Activated T-cell treated with anti-CD3 and anti-CD28 coated beads, Interleukin-2, amount 50 U/mL, for 48 hours (primary cell): ENCODE measurements around the gene CDH20.

Experiments used
- DNase-seq, 2 experiments: peaks; one replicate each; pipeline ENCODE4 v3.0.0-alpha.2; 2020

CDH20 gene

GRCh38 chr18:61541673-61542072 lies 208.4 kb downstream of the CDH20 start:
- no peak for DNase-seq

DNA sequence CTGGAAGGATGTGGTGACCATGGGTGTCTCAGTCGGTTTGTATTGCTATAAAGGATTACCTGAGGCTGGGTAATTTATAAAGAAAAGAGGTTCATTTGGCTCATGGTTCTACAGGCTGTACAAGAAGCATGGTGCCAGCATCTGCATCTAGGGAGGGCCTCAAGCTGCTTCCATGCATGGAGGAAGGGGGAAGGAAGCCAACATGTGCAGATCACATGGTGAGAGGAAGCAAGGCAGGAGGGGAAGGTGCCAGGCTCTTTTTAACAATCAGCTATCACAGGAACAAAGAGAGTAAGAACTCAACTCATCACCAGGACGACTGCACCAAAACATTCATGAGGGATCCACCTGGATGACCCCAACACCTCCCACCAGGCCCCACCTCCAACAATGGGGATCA lies 209.4 kb downstream of the CDH20 start:
- no peak for DNase-seq

DNA sequence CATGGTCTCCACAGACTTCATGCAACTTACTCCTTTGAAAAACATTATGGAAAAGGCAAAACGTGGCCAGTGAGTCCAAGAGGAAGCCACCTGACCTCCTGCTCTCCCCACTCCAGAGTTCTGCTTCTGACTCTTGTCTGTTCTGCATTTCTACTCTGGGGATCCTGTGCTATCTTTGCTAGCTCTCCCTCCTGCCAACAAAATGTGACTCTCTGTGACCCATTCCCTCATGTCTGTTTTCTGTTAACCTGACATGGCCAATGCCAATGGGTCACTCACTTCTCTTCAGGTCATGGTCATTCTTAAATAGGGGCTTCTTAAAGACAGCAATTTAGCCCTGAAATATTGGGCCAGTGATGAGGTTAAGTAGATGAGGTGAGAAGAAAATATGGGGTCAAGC lies 210.3 kb downstream of the CDH20 start:
- DNase-seq, result no peak

GRCh38 chr18:61544178-61544577 lies 210.9 kb downstream of the CDH20 start:
- no peak for DNase-seq

DNA sequence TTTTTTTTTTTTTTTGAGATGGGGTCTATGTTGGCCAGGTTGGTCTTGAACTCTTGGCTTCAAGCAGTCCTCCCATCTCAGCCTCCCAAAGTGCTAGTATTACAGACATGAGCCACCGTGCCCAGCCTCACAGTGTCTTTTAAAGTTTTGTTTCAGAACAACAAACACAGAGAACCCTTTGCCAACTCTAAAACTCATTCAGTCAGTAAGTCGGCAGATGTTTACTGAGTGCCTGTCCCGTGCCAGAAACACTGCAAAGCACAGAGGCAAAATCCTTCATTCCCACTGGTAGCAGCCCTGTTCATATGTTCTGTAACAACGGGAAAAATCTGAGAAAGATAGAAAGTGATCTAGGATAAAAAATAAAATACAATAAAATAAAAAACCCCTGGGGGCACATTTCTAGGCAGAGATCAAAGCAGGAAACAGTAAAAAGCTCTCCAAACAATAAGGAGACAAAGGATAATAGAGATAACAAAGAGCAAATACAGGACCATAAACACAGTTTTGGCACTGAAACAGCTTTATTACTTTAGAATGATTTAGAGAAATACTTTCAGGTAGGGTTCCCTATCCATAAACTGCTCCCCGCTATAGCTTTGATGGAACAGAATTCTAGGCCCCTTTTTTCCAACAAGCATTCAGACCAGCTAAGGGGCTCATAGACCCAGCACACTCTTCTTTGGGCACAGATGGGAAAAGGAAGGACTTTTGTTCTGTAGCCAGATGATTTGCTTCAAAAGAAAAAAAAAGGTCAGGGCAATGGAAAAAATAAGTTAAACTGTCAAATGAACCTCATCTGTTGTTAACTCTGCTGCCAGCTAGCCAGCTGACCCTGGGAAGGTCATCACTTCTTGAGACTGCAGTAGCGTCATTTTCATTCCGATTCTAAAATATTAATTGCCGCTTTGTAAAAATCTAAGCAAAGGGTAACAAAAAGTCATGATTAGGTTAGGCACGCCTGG lies 212.3 kb downstream of the CDH20 start:
- DNase-seq, result no peak

GRCh38 chr18:61546590-61546989 lies 213.4 kb downstream of the CDH20 start:
- no peak for DNase-seq

DNA sequence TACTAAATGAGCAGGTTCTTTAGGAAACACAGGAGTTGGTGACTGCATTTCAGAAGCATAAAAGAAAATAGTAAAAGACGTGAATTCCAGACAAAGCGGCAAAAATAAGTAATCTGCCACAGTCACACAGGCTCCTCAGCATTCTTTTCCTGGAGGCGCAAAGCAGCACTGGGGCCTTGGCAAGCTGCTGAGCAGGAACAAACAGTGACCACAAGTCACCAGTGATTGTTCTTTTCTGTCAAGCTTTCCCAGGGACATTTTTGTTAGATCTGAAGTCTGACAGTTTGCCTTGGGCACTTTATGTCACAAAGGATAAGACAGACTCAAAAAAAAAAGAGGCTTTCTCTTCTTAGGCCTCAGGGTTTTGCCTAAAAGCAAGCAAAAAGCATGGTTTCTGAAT lies 216.2 kb downstream of the CDH20 start:
- DNase-seq, result no peak

DNA sequence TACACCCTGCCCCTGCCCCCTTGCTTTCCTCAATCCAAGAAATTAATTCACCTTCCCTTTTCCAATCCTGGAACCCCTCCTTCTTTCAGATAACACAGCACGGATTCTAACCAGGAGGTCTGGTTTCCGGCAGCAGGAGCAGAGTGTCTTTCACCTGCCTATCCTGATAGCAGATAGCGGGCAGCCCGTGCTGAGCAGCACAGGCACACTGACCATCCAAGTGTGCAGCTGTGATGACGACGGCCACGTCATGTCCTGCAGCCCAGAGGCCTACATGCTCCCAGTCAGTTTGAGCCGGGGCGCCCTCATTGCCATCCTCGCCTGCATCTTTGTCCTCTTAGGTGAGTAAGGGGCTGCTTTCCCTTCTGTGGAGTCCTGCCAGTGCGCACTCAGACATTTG lies 216.7 kb downstream of the CDH20 start:
- no peak for DNase-seq

- no peak for DNase-seq
These were observed 218.4 kb downstream of the CDH20 start for GRCh38 chr18:61551586-61551985.

- DNase-seq, result no peak
These were observed 219.9 kb downstream of the CDH20 start for GRCh38 chr18:61553045-61553659.

DNA sequence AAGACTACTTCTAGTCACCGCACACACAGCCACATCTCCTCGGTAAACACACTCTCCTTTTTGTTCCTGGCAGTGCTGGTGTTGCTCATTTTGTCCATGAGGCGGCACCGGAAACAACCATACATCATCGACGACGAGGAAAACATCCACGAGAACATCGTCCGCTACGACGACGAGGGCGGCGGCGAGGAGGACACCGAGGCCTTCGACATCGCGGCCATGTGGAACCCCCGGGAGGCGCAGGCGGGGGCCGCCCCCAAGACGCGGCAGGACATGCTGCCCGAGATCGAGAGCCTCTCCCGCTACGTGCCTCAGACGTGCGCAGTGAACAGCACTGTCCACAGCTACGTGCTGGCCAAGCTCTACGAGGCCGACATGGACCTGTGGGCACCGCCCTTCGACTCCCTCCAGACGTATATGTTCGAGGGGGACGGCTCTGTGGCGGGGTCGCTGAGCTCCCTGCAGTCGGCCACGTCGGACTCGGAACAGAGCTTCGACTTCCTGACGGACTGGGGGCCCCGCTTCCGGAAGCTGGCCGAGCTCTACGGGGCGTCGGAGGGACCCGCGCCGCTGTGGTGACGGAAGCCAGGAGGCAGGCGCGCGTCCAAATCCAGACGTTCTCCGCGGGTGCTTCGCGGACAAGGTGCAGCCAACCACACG lies 221.0 kb downstream of the CDH20 start:
- DNase-seq, result peak in 1 of 2 experiments; percentile 26

GRCh38 chr18:61554946-61555361 lies 221.7 kb downstream of the CDH20 start:
- DNase-seq, result no peak

- DNase-seq, result no peak
These were observed 223.1 kb downstream of the CDH20 start for GRCh38 chr18:61556316-61556715.

DNA sequence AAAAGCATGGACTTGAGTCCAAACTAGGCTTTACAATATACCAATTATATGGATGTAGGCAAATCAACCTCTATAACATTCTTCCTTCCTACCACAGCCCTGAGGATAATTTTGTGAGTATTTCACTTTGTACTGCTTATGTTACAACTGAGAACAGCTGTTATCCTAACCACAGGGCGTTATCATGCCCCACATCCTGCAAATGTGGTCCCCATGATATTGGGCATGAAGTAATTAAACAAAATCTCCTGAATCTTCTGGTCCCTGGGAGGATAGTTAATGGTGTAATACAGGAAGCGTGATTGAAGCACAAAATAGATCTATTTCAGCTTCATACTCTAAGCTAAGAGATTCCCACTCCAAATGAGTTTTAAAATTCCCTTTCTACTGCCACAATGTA lies 223.6 kb downstream of the CDH20 start:
- DNase-seq, result no peak

- DNase-seq, result no peak
These were observed 236.1 kb downstream of the CDH20 start for GRCh38 chr18:61569176-61569892.

DNA sequence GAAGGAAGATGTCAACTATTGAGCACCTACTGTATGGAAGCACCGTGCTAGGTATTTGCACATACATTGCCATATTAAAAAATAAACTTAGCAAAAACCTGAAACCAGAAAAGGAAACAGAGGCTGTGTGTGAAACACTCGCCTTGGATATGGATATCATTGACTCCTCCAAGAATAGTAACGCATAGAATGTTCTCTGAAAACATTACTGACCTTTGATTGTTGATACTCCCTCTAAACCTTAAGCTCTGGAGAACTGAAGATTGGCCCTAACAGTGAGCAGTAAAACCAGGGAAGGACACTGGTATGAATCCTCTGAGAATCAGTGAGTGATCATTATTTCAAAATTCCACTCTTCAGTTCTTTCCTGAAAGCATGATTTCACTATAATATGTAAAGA lies 236.8 kb downstream of the CDH20 start:
- no peak for DNase-seq

GRCh38 chr18:61572084-61572655 lies 238.9 kb downstream of the CDH20 start:
- no peak for DNase-seq

DNA sequence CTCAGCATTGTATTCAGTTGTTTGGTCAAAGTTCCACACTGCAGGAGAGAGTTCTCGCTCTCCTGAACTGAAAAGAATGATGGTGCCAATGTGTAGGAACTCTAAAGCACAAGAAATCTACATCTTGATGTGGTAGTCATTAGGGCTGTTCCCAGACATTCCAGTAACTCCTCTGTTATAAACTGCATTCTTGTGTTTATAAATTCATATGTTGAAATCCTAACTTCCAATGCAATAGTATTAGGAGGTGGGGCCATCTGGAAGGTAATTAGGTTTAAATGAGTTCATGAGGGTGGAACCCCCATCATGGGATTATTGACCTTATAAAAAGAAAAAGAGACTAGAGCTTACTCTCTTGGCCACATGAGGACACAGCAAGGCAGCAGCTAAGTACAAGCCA lies 239.6 kb downstream of the CDH20 start:
- DNase-seq, result no peak

DNA sequence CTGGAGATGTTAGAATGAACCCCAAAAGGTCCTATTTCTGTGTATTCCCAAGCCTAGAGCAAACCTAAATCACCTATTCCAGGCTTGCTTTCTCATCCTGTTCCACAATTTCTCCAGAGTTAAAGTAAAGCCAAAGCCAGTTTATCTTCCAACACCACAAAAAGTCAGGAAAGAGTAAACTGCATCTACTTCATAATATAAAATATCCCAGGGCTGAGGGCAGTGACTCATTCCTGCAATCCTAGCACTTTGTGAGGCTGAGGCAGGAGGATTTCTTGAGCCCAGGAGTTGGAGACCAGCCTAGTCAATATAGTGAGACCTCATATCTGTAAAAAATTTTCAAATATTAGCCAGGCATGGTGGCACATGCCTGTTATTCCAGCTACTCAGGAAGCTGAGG lies 241.4 kb downstream of the CDH20 start:
- DNase-seq, result no peak

DNA sequence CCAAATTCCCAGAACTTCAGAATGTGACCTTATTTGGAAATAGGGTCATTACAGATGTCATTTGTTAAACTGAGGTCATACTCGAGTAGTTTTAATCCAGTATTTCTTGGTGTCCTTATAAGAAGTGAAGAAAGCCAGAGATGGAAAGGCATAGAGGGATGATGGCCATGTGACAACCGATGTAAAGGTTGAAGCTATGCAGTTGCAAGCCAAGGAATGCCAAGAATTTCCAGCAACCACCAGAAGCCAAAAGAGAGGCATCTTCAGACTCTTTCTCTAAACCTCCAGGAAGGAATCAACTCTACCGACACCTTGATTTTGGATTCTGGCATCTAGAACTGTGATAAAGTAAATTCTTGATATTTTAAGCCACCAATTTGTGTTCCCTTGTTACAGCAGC lies 242.2 kb downstream of the CDH20 start:
- no peak for DNase-seq

DNA sequence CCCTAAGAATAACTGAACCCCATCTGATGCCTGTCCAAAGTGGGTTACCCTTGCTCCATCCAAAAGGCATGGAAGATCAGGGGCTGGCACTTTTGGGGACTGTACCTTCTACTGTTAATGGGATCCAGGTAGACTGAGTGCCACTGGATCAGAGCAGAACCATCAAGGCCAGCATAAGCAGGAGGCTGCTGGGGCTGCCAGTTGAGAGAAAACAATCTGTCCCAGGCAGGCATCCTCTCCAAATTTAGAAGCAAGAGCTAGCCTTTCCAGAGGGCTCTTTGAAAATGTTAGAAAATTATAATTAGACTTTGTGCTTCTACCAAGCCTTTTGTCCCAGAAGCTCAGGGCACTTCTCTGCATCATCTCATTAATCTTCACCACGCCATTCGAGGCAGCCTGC lies 245.6 kb downstream of the CDH20 start:
- no peak for DNase-seq

DNA sequence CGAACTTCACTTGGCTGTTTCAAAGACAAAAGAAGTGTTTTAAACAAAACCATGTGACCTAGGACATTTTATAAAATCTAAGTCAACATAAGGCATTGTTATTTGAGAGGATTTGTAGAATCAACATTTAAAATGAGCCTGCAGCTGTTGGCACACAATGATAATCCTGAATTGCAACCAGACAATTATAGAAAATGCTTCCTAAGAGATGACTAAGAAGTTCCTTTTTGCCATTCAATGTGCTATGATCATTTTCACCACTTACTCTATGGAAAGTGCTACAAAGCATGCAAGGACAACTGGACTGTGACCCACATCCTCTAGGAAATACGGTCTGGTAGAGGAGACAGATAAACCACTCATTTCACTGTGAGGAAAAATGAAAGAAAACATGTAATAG lies 246.4 kb downstream of the CDH20 start:
- no peak for DNase-seq

- DNase-seq, result no peak
These were observed 246.8 kb downstream of the CDH20 start for GRCh38 chr18:61580046-61580445.
